ENCODE data around the gene HJURP.

DNA sequence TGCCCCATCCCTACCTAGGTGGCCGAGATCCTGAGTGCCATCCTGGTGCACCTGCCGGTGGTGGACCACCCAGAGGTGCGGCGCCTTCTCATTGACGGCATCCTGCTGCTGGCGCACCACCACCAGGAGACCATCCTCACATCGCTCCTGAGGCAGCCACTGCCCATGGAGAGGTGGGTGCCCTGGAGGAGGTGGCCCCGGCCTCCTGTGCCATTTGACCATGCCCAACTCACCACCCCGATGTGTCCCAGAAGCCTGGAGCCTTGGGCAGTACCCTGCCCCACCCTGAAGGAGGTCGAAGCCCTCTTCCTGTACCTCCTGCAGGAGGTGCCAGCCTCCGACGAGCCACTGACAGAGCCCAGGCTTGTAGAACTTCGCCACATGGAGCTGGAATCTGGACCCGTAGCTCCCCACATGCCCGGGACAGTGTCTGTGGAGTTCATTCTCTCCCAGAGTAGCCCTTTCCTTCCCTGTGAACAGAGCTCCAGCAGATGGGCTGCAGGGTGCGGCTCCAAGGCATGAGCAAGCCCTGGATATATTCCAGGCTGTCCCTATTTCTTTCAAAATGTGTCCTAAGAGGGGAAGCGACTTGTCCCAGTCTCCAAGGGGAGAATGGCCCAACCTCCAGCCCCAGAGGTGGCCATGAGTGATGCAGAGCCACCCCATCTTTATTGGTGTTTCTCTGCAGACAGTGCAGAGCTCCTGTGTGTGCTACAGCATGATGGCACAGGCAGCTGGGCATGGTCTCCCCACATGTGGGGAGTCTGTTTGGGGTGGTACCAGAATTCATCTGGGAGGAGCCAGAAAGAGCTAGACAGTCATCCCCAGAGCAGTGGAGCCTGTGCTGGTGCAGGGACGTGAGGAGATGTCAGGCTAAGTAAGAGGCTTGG lies 34.2 kb downstream of the HJURP start:
- TF ChIP-seq GATA2 (IDR thresholded peaks at IDR 0.05; ENCODE audit: low read depth, low read length) (no peak), GATA3 (IDR thresholded peaks at IDR 0.05; ENCODE audit: low read depth, low read length) (no peak)

Data from SH-SY5Y (cell line).